T follicular helper cell (primary cell): Measurements from ENCODE around the gene SCUBE1.
"Not testable (repeated sequence)": the region's sequence is repeated elsewhere in the genome, so short reads cannot be mapped to it uniquely, and the experiment has no call there.

ENCODE experiments used
- DNase-seq: peaks from one replicate; pipeline ENCODE4 v3.0.0-alpha.2; 2020; ENCODE audit warnings: low read depth

Gene SCUBE1

GRCh38 chr22:43301866-43302265 is 41.3 kb downstream of the SCUBE1 start:
- no peak for DNase-seq

- no peak for DNase-seq
Measured at GRCh38 chr22:43300891-43301676, 42.1 kb downstream of the SCUBE1 start.

- DNase-seq = no peak
Measured at GRCh38 chr22:43299736-43300135, 43.4 kb downstream of the SCUBE1 start.

GRCh38 chr22:43298062-43298801 is 44.9 kb downstream of the SCUBE1 start:
- no peak for DNase-seq

GRCh38 chr22:43297270-43298061 is 45.7 kb downstream of the SCUBE1 start:
- DNase-seq = no peak

- DNase-seq = no peak
Measured at GRCh38 chr22:43296276-43296902, 46.8 kb downstream of the SCUBE1 start.

- no peak for DNase-seq
Measured at GRCh38 chr22:43295660-43296059, 47.5 kb downstream of the SCUBE1 start.

GRCh38 chr22:43295173-43295572 is 48.0 kb downstream of the SCUBE1 start:
- no peak for DNase-seq

GRCh38 chr22:43293655-43294392 is 49.3 kb downstream of the SCUBE1 start:
- no peak for DNase-seq

GRCh38 chr22:43293259-43293654 is 49.9 kb downstream of the SCUBE1 start:
- no peak for DNase-seq

- no peak for DNase-seq
Measured at GRCh38 chr22:43292630-43293018, 50.5 kb downstream of the SCUBE1 start.

GRCh38 chr22:43291381-43291780 is 51.8 kb downstream of the SCUBE1 start:
- DNase-seq = no peak

- no peak for DNase-seq
Measured at GRCh38 chr22:43289976-43290721, 53.0 kb downstream of the SCUBE1 start.

GRCh38 chr22:43289531-43289963 is 53.6 kb downstream of the SCUBE1 start:
- DNase-seq = no peak

- no peak for DNase-seq
Measured at GRCh38 chr22:43288807-43289420, 54.3 kb downstream of the SCUBE1 start.

GRCh38 chr22:43288378-43288777 is 54.8 kb downstream of the SCUBE1 start:
- no peak for DNase-seq

GRCh38 chr22:43287441-43287840 is 55.7 kb downstream of the SCUBE1 start:
- DNase-seq = no peak

GRCh38 chr22:43281394-43281793 is 61.8 kb downstream of the SCUBE1 start:
- no peak for DNase-seq

GRCh38 chr22:43280523-43280886 is 62.7 kb downstream of the SCUBE1 start:
- not testable (repeated sequence) for DNase-seq

- DNase-seq = no peak
Measured at GRCh38 chr22:43279867-43280522, 63.2 kb downstream of the SCUBE1 start.
